Coronary artery (tissue), 2 donors: ENCODE measurements around the gene WDR76.

ENCODE experiments used
- DNase-seq: peaks from one replicate; pipeline ENCODE4 v3.0.0-alpha.2; 2017; ENCODE audit warnings: low spot score
- H3K27ac ChIP-seq, 2 donors: fragments of 200-600 bp; sonication (generic); one replicate each; pipeline ENCODE4 v1.5.1; 2016 to 2019
- H3K4me3 ChIP-seq: fragments of 200-600 bp; sonication (generic); 2 replicates; pipeline ENCODE4 v1.5.1; 2016; ENCODE audit warnings: mild to moderate bottlenecking, moderate library complexity
- TF ChIP-seq, protein P1 (sequence below): fragments of 200-600 bp; sonication (generic); IDR thresholded peaks from one replicate; pipeline ENCODE4 v1.5.1; 2019; ENCODE audit warnings: antibody characterized with exemption

The WDR76 gene

DNA sequence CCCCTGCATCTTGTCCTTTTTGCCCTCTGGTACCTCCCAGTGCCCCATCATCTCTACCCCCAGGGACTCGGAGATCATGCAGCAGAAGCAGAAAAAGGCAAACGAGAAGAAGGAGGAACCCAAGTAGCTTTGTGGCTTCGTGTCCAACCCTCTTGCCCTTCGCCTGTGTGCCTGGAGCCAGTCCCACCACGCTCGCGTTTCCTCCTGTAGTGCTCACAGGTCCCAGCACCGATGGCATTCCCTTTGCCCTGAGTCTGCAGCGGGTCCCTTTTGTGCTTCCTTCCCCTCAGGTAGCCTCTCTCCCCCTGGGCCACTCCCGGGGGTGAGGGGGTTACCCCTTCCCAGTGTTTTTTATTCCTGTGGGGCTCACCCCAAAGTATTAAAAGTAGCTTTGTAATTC, 33.2 kb upstream of the WDR76 start:
- H3K4me3 ChIP-seq: peak overlapping the region; percentile 93
- H3K27ac ChIP-seq: peak overlapping the region; percentile 88 to 90
- TF ChIP-seq, protein P1, sequence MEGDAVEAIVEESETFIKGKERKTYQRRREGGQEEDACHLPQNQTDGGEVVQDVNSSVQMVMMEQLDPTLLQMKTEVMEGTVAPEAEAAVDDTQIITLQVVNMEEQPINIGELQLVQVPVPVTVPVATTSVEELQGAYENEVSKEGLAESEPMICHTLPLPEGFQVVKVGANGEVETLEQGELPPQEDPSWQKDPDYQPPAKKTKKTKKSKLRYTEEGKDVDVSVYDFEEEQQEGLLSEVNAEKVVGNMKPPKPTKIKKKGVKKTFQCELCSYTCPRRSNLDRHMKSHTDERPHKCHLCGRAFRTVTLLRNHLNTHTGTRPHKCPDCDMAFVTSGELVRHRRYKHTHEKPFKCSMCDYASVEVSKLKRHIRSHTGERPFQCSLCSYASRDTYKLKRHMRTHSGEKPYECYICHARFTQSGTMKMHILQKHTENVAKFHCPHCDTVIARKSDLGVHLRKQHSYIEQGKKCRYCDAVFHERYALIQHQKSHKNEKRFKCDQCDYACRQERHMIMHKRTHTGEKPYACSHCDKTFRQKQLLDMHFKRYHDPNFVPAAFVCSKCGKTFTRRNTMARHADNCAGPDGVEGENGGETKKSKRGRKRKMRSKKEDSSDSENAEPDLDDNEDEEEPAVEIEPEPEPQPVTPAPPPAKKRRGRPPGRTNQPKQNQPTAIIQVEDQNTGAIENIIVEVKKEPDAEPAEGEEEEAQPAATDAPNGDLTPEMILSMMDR: no peak
- DNase-seq: no peak

DNA sequence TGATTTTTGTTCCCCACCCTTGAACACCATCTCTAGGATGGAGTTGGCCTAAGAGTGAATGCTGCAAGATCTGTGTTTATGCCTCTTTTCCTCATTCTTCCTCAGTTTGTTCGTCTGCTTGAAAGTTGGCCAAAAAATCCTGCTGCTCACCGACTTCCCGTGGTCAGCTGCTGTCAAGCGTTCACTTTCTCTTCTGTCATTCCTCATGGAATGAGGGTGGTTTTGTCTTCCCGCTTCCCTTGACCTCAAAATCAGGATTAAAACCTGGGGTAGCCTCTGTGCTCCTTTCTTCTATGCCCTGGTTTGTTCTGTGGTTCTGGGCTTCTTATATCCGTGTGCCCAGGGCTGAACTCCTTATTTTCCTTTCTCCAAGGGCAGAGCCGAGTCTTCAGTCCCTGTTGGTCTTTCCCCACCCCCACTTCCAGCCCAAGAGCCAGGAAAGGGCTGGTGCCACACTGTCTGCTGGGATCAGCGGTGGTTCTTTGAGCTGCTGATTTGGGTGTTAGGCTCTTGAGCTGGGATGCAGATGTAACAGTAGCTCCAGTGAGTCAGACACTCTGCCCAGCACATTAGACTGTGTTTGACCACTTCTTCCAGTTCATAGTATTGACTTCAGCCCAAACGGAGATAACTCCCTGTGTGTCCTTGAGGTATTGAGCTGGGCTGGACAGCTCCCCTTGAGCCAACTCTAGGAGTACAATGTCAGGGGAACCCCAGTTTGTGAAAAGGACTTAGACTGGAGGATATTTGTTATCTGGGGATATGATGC, 32.3 kb upstream of the WDR76 start:
- TF ChIP-seq, protein P1: no peak
- Histone ChIP-seq H3K27ac (peak overlapping the region; percentile 24 to 88), H3K4me3 (peak overlapping the region; percentile 93)
- DNase-seq: no peak

DNA sequence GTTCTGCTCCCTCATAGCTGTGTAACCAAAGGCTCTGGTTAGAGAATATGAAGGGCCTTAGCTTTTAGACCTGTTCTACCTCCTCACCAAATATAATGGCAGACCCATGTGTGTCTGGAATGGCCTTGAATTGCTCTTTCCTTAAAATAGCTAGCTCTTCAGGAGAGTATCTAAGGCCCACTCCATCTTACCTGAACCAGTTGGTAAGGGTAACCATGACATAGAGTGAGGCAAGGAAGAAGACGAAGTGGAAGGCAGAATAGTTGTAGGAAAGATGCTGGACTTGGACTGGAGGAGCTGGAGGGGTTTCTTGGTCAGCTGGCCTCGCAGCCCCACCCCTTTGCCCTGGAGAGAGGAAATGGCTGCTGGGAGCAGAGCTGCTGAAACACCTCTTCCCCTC, 31.6 kb upstream of the WDR76 start:
- H3K4me3 ChIP-seq: peak overlapping the region; percentile 93
- TF ChIP-seq, protein P1: no peak
- no peak for DNase-seq
- peak overlapping the region in 1 of 2 donors; percentile 24 for H3K27ac ChIP-seq

GRCh38 chr15:43795997-43796396, 30.8 kb upstream of the WDR76 start:
- DNase-seq: no peak
- no peak overlapping the region for H3K4me3 ChIP-seq
- H3K27ac ChIP-seq: no peak overlapping the region
- TF ChIP-seq, protein P1: no peak

- TF ChIP-seq, protein P1: no peak
- Histone ChIP-seq H3K4me3 (no peak overlapping the region), H3K27ac (peak overlapping the region in 1 of 2 donors; percentile 21)
- DNase-seq: no peak
Measured at GRCh38 chr15:43796566-43796965, 30.2 kb upstream of the WDR76 start.

- Histone ChIP-seq H3K27ac (peak overlapping the region; percentile 75 to 96), H3K4me3 (no peak overlapping the region)
- no peak for DNase-seq
- TF ChIP-seq, protein P1: no peak
Measured at GRCh38 chr15:43799209-43799944, 27.4 kb upstream of the WDR76 start.

DNA sequence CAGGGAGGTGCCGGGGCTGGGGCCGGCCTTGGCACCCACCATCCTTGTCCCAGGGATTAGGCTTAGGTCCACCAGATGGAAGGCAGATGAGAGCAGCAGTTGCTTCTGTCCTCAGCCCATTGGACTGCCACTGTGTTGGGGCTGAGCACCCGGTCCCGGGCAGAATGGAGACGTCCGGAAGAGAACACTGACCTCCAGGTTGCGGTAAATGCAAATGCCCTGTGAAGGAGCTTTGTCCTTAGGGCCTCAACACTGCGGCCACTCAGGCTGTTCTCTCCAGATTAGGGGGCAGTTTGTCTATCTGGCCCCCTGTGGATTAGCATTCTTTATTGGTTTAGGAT, 26.9 kb upstream of the WDR76 start, which contains the start of gene SERINC4:
SERINC4 (minus strand) TSS at position 276 of the 341 bp plus-strand sequence; CDS start at position 42, 234 bp downstream.
- no peak for DNase-seq
- peak within 1 kb of the TSS; percentile 75 to 96 for H3K27ac ChIP-seq
- TF ChIP-seq, protein P1: no peak
- H3K4me3 ChIP-seq: peak within 1 kb of the TSS; percentile 84
